Measurements from ENCODE around the gene CCDC148.

CCDC148 gene

GRCh38 chr2:158172719-158173118, 283.8 kb downstream of the CCDC148 start:
- no peak for DNase-seq (ENCODE audit: low read depth in 2 of 2)

- no peak for DNase-seq (ENCODE audit: low read depth in 2 of 2)
Observed at GRCh38 chr2:158154596-158154995, 302.0 kb downstream of the CCDC148 start.

GRCh38 chr2:158153270-158154015, 303.1 kb downstream of the CCDC148 start:
- no peak for DNase-seq (ENCODE audit: low read depth in 2 of 2)

- no peak for DNase-seq (ENCODE audit: low read depth in 2 of 2)
Observed at GRCh38 chr2:158144914-158145625, 311.5 kb downstream of the CCDC148 start.

- DNase-seq (ENCODE audit: low read depth in 2 of 2) = no peak
Observed at GRCh38 chr2:158143703-158144360, 312.7 kb downstream of the CCDC148 start.

- DNase-seq (ENCODE audit: low read depth in 2 of 2) = no peak
Observed at GRCh38 chr2:158142568-158143332, 313.8 kb downstream of the CCDC148 start.

- DNase-seq (ENCODE audit: low read depth in 2 of 2) = no peak
Observed at GRCh38 chr2:158142165-158142564, 314.4 kb downstream of the CCDC148 start.

GRCh38 chr2:158140201-158140600, 316.4 kb downstream of the CCDC148 start:
- no peak for DNase-seq (ENCODE audit: low read depth in 2 of 2)

- no peak for DNase-seq (ENCODE audit: low read depth in 2 of 2)
Observed at GRCh38 chr2:158138255-158138654, 318.3 kb downstream of the CCDC148 start.

GRCh38 chr2:158135096-158135495, 321.5 kb downstream of the CCDC148 start:
- DNase-seq (ENCODE audit: low read depth in 2 of 2) = no peak

- no peak for DNase-seq (ENCODE audit: low read depth in 2 of 2)
Observed at GRCh38 chr2:158134655-158135054, 321.9 kb downstream of the CCDC148 start.

GRCh38 chr2:158134055-158134454, 322.5 kb downstream of the CCDC148 start:
- no peak for DNase-seq (ENCODE audit: low read depth in 2 of 2)

- no peak for DNase-seq (ENCODE audit: low read depth in 2 of 2)
Observed at GRCh38 chr2:158131919-158132566, 324.5 kb downstream of the CCDC148 start.

- no peak for DNase-seq (ENCODE audit: low read depth in 2 of 2)
Observed at GRCh38 chr2:158131483-158131912, 325.1 kb downstream of the CCDC148 start.

- no peak for DNase-seq (ENCODE audit: low read depth in 2 of 2)
Observed at GRCh38 chr2:158130832-158131473, 325.6 kb downstream of the CCDC148 start.

GRCh38 chr2:158129037-158129436, 327.5 kb downstream of the CCDC148 start:
- DNase-seq (ENCODE audit: low read depth in 2 of 2) = no peak

GRCh38 chr2:158128168-158128973, 328.2 kb downstream of the CCDC148 start:
- DNase-seq (ENCODE audit: low read depth in 2 of 2) = no peak

GRCh38 chr2:158127380-158127804, 329.2 kb downstream of the CCDC148 start:
- DNase-seq (ENCODE audit: low read depth in 2 of 2) = no peak

GRCh38 chr2:158125756-158126498, 330.6 kb downstream of the CCDC148 start:
- DNase-seq (ENCODE audit: low read depth in 2 of 2) = no peak

Data from stimulated activated CD8-positive, alpha-beta memory T cell treated with anti-CD3 and anti-CD28 coated beads, Interleukin-2, amount 100 ng/mL, for 1 hour (primary cell).